CD4-positive, alpha-beta T cell (primary cell): ENCODE results near the gene ENOX1. TPM values are rescaled to one million over a fixed set of nuclear protein-coding genes. Genes with fewer than 3 reads are reported as not detected.

Experiments
- ATAC-seq: fragments of 200-7000 bp; cut with Tn5 transposase; one replicate; pipeline ENCODE4 v1.10.0; 2022; ENCODE audit warnings: mild to moderate bottlenecking; ENCODE audit not compliant: poor library complexity
- CTCF ChIA-PET: fragments of 350-600 bp; sonication (Branson Sonifier 250); formaldehyde crosslinking; loops from one replicate; lab custom pipeline; 2021; ENCODE audit warnings: antibody characterized with exemption, inconsistent platforms; lab: Charles Lee
- POLR2A ChIA-PET: fragments of 350-600 bp; sonication (Branson Sonifier 250); formaldehyde crosslinking; loops from one replicate; lab custom pipeline; 2021; ENCODE audit warnings: antibody characterized with exemption, inconsistent platforms; lab: Charles Lee
- DNase-seq, 14 experiments: peaks; one replicate each; pipeline ENCODE4 v3.0.0-alpha.2; 2013 to 2020; ENCODE audit warnings: mixed read lengths in 2 of 14
- H3K27ac ChIP-seq, 2 donors: one replicate each; pipeline versions ENCODE4 v1.5.1 to v1.7.0; 2013; ENCODE audit warnings: low read length in 2 of 2, low read depth in 1 of 2, mild to moderate bottlenecking in 1 of 2
- H3K27me3 ChIP-seq, 2 experiments: 1 replicate in 1 of 2; 2 replicates in 1 of 2; pipeline versions ENCODE4 v1.6.1 to v1.7.0; 2013; ENCODE audit warnings: low read length in 2 of 2, control low read depth in 1 of 2, mild to moderate bottlenecking in 1 of 2, moderate library complexity in 1 of 2; ENCODE audit not compliant: insufficient read depth in 2 of 2, control insufficient read depth in 1 of 2
- H3K36me3 ChIP-seq: one replicate; pipeline ENCODE4 v1.6.1; 2013; ENCODE audit warnings: low read length, control low read depth; ENCODE audit not compliant: insufficient read depth
- H3K4me1 ChIP-seq: one replicate; pipeline ENCODE4 v1.6.1; 2013; ENCODE audit warnings: low read length, control low read depth; ENCODE audit not compliant: insufficient read depth
- H3K4me3 ChIP-seq: one replicate; pipeline ENCODE4 v1.5.1; 2013; ENCODE audit warnings: mild to moderate bottlenecking, low read length, moderate library complexity
- H3K9me3 ChIP-seq, 2 experiments: 1 replicate in 1 of 2; 2 replicates in 1 of 2; pipeline versions ENCODE4 v1.6.1 to v1.7.0; 2013; ENCODE audit warnings: low read length in 2 of 2, mild to moderate bottlenecking in 2 of 2, control low read depth in 1 of 2, moderate library complexity in 1 of 2; ENCODE audit not compliant: control insufficient read depth in 1 of 2, insufficient read depth in 1 of 2
- H3K27ac Mint-ChIP-seq: one replicate; pipeline ENCODE4 v1.8.0; 2020; ENCODE audit warnings: mixed read lengths
- H3K27me3 Mint-ChIP-seq: one replicate; pipeline ENCODE4 v1.8.0; 2021; ENCODE audit warnings: mixed read lengths
- H3K36me3 Mint-ChIP-seq: one replicate; pipeline ENCODE4 v1.8.0; 2021; ENCODE audit warnings: low read depth, mixed read lengths
- H3K4me1 Mint-ChIP-seq: one replicate; pipeline ENCODE4 v1.8.0; 2021; ENCODE audit warnings: low read depth, mixed read lengths
- H3K4me3 Mint-ChIP-seq: one replicate; pipeline ENCODE4 v1.8.0; 2020; ENCODE audit warnings: mild to moderate bottlenecking, mixed read lengths
- H3K9me3 Mint-ChIP-seq: one replicate; pipeline ENCODE4 v1.8.0; 2020; ENCODE audit warnings: mixed read lengths
- intact Hi-C, 2 experiments: fragments of 100-400 bp; cut with DNase I in 1 of 2; cut with micrococcal nuclease in 1 of 2; formaldehyde crosslinking; loops; one replicate each; pipeline versions ENCODE4 v1.15.1 to v1.9.0; 2023 to 2025; cut with DNase I, micrococcal nuclease
- total RNA-seq, 174 experiments: library from RNA in 2 of 174; stranded (reverse) in 2 of 174; gene quantifications; one replicate each; pipeline ENCODE4 v1.2.3 and lab custom pipeline; 2021 to 2026
- TF ChIP-seq, protein P1 (sequence below): fragments of 200-600 bp; IDR thresholded peaks from one replicate; pipeline ENCODE4 v1.8.0; 2022; ENCODE audit warnings: antibody characterized with exemption, mild to moderate bottlenecking

ENOX1 gene
- total RNA-seq, 2 experiments from 2014 or later: not detected

DNA sequence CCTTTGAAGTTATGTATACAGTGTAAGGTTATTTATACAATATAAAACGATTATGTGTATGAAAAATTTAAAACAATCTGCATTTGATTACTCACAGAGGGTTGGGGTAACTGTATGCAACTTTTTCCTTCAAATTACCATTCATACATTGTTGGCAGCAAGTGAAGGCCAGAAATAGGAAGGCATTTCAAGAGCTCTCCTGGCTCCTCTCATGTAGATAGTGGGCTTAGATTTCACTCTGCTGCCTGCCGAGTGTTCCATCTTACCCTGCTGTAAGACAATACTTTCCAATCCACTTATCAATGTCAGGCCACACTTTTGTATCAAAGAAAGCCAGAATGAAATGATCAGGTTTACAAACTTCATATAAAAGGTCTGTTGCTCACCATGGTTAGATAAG is 518.1 kb downstream of the ENOX1 start:
- Mint-ChIP-seq H3K4me3 (no peak overlapping the region), H3K36me3 (no peaks in the 10 kb centered on the region), H3K27ac (no peak overlapping the region), H3K9me3 (no peaks in the 10 kb centered on the region), H3K4me1 (no peaks in the 10 kb centered on the region), H3K27me3 (no peaks in the 10 kb centered on the region)
- TF ChIP-seq, protein P1, sequence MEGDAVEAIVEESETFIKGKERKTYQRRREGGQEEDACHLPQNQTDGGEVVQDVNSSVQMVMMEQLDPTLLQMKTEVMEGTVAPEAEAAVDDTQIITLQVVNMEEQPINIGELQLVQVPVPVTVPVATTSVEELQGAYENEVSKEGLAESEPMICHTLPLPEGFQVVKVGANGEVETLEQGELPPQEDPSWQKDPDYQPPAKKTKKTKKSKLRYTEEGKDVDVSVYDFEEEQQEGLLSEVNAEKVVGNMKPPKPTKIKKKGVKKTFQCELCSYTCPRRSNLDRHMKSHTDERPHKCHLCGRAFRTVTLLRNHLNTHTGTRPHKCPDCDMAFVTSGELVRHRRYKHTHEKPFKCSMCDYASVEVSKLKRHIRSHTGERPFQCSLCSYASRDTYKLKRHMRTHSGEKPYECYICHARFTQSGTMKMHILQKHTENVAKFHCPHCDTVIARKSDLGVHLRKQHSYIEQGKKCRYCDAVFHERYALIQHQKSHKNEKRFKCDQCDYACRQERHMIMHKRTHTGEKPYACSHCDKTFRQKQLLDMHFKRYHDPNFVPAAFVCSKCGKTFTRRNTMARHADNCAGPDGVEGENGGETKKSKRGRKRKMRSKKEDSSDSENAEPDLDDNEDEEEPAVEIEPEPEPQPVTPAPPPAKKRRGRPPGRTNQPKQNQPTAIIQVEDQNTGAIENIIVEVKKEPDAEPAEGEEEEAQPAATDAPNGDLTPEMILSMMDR: no peak
- ChIA-PET CTCF (interaction anchor here (1.7 kb wide), 1 partner anchor 7 kb away, joined by 4 read pairs; no protein-coding TSS in a partner anchor), POLR2A (no interaction called here)
- no peaks in the 10 kb centered on the region for H3K36me3 ChIP-seq
- peaks cover 0 to 5% of the 10 kb centered on the region in 2 experiments for H3K27me3 ChIP-seq
- no peak overlapping the region for H3K4me3 ChIP-seq
- H3K4me1 ChIP-seq: no peaks in the 10 kb centered on the region
- DNase-seq (no peak), ATAC-seq (no peak)
- no peaks in the 10 kb centered on the region for H3K9me3 ChIP-seq
- intact Hi-C loops: no loop called here
- no peak overlapping the region for H3K27ac ChIP-seq

DNA sequence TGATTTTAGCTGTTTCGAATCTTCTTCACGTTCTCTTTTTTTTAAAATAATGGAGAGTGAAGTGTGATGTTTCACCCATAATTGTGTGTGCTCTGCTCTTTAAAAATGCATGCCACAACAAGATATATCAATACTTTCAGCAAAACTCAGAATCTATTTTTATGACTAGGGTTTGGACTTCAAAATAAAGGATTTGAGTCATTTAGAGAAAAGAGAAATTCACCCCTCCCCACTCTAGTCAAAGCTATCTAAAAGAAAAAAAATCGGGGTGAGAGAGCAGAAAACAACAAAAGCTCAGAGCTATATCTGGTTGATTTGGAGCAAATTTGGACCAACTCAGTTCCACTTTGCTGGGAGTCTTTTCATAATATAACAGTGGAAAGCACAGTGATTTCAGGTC is 518.9 kb downstream of the ENOX1 start:
- CTCF ChIA-PET: interaction anchor here (1.7 kb wide), 1 partner anchor 8 kb away, joined by 4 read pairs; no protein-coding TSS in a partner anchor
- H3K27me3 Mint-ChIP-seq: no peaks in the 10 kb centered on the region

DNA sequence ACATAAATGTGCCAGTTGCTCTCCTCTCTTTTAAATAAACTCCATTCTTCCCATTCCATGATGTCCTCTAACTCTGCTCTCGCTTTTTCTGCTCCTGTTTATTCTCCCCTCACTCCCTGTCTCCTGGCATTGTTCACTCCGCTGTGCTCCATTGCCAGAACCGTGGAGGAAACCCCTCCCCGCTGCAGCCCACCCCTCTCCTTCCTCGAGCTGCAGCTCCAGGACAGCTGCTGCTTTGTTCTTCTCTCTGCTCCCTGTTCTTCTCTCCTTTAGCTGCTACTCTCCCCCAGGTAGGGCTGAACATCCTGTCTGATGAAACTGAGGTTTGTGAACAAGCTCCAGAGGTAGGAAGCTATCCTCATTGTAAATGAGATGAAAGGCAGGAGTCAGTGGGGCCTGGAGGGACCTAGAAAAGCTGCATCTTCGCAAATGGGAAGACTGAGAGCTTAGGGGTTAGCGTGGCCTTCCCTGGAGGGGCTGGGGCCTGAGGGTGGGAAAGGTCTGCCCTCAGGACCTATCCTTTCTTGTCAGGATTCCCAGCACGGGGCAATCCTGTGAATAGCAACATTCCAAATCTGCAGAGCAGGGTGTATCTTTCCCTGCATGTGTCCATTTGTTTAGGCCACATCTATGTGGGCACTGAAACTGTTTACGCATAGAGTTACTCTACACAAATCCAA is 519.7 kb downstream of the ENOX1 start:
- Histone ChIP-seq H3K27ac (no peak overlapping the region), H3K36me3 (no peaks in the 10 kb centered on the region), H3K9me3 (no peaks in the 10 kb centered on the region), H3K4me3 (no peak overlapping the region), H3K4me1 (no peaks in the 10 kb centered on the region), H3K27me3 (peaks cover 0 to 5% of the 10 kb centered on the region in 2 experiments)
- DNase-seq (no peak), ATAC-seq (no peak)
- ChIA-PET POLR2A (interaction anchor here (0.5 kb wide), 1 partner anchor 896 kb away, joined by 4 read pairs; no protein-coding TSS in a partner anchor), CTCF (interaction anchor here (1.7 kb wide), 1 partner anchor 9 kb away, joined by 4 read pairs; no protein-coding TSS in a partner anchor)
- no peaks in the 10 kb centered on the region for H3K27me3 Mint-ChIP-seq
- H3K9me3 Mint-ChIP-seq: no peaks in the 10 kb centered on the region
- no peaks in the 10 kb centered on the region for H3K4me1 Mint-ChIP-seq
- no peak overlapping the region for H3K4me3 Mint-ChIP-seq
- intact Hi-C loops: no loop called here
- H3K36me3 Mint-ChIP-seq: no peaks in the 10 kb centered on the region
- no peak overlapping the region for H3K27ac Mint-ChIP-seq
- TF ChIP-seq, protein P1: no peak

More for the DNA sequence above, 518.9 kb downstream of the ENOX1 start:
- POLR2A ChIA-PET: no interaction called here
- Mint-ChIP-seq H3K4me1 (no peaks in the 10 kb centered on the region), H3K9me3 (no peaks in the 10 kb centered on the region), H3K27ac (no peak overlapping the region), H3K4me3 (no peak overlapping the region), H3K36me3 (no peaks in the 10 kb centered on the region)
- H3K27me3 ChIP-seq: peaks cover 0 to 5% of the 10 kb centered on the region in 2 experiments
- H3K4me1 ChIP-seq: no peaks in the 10 kb centered on the region
- ATAC-seq: no peak
- TF ChIP-seq, protein P1: no peak
- no peak overlapping the region for H3K4me3 ChIP-seq
- H3K27ac ChIP-seq: no peak overlapping the region
- intact Hi-C loops: no loop called here
- no peak for DNase-seq
- no peaks in the 10 kb centered on the region for H3K36me3 ChIP-seq
- H3K9me3 ChIP-seq: no peaks in the 10 kb centered on the region
